CD4-positive, alpha-beta T cell treated with Interleukin-1 beta for 1 hour (primary cell): ENCODE results near the gene SMYD4.
"Not testable (repeated sequence)": the region's sequence is repeated elsewhere in the genome, so short reads cannot be mapped to it uniquely, and the experiment has no call there.

Experiments
- DNase-seq, 2 donors: peaks; one replicate each; pipeline ENCODE4 v3.0.0-alpha.2; 2020 to 2022

SMYD4 gene

GRCh38 chr17:1782171-1782567 lies 47.5 kb downstream of the SMYD4 start:
- no peak for DNase-seq

- DNase-seq: no peak
These were observed 50.1 kb downstream of the SMYD4 start for GRCh38 chr17:1779571-1780131.

- no peak for DNase-seq
These were observed 52.8 kb downstream of the SMYD4 start for GRCh38 chr17:1776857-1777256.

- no peak for DNase-seq
These were observed 53.4 kb downstream of the SMYD4 start for GRCh38 chr17:1776328-1776727.

- DNase-seq: no peak
These were observed 55.1 kb downstream of the SMYD4 start for GRCh38 chr17:1774390-1775176.

- no peak for DNase-seq
These were observed 56.0 kb downstream of the SMYD4 start for GRCh38 chr17:1773696-1774181.

- DNase-seq: not testable (repeated sequence)
These were observed 56.6 kb downstream of the SMYD4 start for GRCh38 chr17:1773000-1773695.

GRCh38 chr17:1769822-1770477 lies 59.8 kb downstream of the SMYD4 start:
- no peak for DNase-seq

- DNase-seq: no peak
These were observed 62.3 kb downstream of the SMYD4 start for GRCh38 chr17:1767358-1767757.

GRCh38 chr17:1766382-1767135 lies 63.1 kb downstream of the SMYD4 start:
- no peak for DNase-seq

- DNase-seq: no peak
These were observed 64.1 kb downstream of the SMYD4 start for GRCh38 chr17:1765576-1765975.

GRCh38 chr17:1764705-1765104 lies 65.0 kb downstream of the SMYD4 start:
- DNase-seq: not testable (repeated sequence)

- peak; percentile 63 to 78 for DNase-seq
These were observed 65.4 kb downstream of the SMYD4 start for GRCh38 chr17:1764284-1764683.

GRCh38 chr17:1762901-1763898 lies 66.5 kb downstream of the SMYD4 start:
- no peak for DNase-seq

- no peak for DNase-seq
These were observed 67.3 kb downstream of the SMYD4 start for GRCh38 chr17:1762233-1762900.

- DNase-seq: no peak
These were observed 70.2 kb downstream of the SMYD4 start for GRCh38 chr17:1759529-1759928.

GRCh38 chr17:1758807-1759206 lies 70.9 kb downstream of the SMYD4 start:
- DNase-seq: peak; percentile 13 to 37

GRCh38 chr17:1755827-1756262 lies 73.9 kb downstream of the SMYD4 start:
- DNase-seq: no peak

GRCh38 chr17:1755252-1755826 lies 74.4 kb downstream of the SMYD4 start:
- no peak for DNase-seq

GRCh38 chr17:1754430-1755112 lies 75.1 kb downstream of the SMYD4 start:
- no peak for DNase-seq
